GM15510 (cell line): ENCODE results near the gene PLA2G4B.

Experiments
- POLR2A ChIP-seq: IDR thresholded peaks from 3 replicates; pipeline ENCODE4 v1.6.1; 2011; ENCODE audit warnings: borderline replicate concordance; ENCODE audit not compliant: insufficient read length; ENCODE audit errors: extremely low read depth

The PLA2G4B gene

DNA sequence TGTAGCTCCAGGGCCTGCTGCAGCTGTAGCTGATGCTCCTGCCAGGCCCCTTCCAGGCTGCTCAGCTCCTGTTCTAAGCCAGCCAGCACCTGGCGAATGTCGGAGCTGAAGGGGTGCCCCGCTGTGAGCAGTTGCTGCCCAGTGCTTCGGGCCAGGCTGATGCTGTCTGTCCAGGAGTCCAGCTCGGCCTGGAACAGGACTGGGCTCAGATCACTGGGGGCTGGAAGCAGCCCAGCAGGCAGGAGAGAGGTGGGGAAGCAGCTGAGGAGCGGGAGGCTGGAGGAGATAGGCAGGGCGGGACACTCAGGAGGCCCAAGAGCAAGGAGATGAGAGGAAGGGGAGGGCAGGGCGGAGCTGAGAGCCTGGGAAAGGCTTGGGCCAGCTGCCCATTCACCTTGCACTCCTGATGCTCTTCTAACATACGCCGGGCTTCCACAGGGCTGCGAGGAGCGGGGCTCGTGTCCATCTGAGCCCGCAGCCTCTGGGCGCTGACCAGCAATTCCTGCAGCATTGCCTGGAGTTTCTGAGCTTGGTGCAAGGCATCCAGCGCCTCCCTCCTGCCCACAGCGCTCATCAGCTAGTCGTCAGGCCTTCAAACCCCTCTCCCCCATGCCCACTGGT, 23.2 kb downstream of the PLA2G4B start:
- no peak for TF ChIP-seq POLR2A

DNA sequence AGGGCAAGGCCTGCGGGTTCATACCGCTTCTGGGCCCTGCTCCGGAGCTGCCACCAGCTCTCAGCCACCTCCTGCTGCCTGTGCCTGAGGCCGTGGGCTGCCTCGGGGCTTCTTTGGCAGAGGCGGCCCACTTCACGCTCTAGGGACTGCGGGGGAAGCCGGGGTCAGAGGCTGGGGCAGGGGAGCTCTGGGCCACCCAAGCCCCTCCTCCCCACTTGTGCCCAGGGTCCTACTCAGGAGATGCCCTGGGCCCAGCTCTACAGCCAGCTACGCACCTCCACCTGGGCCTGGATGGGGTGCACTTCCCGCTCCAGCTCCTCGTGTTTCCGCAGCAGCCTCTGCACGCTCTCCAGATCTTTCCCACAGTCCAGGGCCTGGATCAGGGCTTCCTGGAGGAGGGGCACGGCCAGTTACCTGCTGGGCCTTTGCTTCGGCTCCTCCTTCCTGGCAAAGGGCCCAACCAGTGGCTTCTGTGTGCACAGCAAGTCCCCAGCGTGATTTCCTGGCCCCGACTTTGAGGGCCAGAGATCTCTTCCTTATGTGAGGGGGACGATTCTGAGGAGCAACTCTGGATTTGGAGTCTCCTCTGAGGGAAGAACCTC, 24.0 kb downstream of the PLA2G4B start:
- no peak for TF ChIP-seq POLR2A

DNA sequence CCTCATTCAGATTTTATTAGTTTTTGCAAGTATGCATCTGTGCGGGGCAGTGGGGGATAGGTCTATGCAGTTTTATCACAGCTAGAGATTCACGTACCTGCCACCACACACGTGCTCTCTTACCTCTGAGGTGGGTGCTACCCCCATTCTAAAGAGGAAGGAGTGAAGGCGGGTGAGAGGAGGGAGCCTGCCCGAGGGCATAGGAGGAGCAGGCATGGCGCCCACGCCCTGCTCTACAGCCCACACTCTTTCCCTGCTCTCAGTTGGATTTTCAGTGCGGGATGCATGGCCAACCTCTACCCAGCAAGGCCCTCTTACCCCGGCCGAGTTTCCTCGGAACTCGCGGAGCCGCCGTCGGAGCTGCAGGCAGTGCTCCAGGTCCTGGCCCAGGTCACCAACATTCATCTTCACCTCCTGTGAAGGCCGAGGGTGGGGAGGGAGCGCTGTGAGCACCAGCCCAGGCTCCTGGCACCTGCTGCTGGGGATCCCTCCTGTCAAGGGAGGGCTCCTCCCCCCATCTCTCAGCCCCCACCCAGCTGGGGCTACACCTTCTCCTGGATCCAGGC, 26.9 kb downstream of the PLA2G4B start:
- TF ChIP-seq POLR2A = no peak

DNA sequence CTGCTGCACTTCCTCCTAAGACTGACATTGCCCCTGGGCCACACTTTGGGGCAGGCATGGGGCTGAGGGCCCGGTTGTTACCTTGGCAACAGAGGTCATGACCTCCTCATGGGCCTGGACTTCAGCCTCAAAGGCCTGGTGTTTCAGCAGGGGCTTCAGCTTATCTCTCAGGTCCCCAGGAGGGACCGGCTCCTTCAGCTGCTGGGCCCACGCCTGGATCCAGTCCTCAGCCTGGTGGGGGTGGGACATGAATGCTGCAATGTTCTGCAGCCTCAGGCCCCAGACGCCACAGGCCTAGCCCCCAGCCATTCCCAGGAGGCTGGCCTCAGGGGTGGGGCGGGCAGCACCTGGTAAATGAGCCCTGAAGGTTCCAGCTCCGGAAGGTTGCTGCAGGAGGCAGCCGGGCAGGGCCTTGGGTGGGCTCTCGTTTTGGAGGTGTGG, 27.6 kb downstream of the PLA2G4B start:
- no peak for TF ChIP-seq POLR2A

DNA sequence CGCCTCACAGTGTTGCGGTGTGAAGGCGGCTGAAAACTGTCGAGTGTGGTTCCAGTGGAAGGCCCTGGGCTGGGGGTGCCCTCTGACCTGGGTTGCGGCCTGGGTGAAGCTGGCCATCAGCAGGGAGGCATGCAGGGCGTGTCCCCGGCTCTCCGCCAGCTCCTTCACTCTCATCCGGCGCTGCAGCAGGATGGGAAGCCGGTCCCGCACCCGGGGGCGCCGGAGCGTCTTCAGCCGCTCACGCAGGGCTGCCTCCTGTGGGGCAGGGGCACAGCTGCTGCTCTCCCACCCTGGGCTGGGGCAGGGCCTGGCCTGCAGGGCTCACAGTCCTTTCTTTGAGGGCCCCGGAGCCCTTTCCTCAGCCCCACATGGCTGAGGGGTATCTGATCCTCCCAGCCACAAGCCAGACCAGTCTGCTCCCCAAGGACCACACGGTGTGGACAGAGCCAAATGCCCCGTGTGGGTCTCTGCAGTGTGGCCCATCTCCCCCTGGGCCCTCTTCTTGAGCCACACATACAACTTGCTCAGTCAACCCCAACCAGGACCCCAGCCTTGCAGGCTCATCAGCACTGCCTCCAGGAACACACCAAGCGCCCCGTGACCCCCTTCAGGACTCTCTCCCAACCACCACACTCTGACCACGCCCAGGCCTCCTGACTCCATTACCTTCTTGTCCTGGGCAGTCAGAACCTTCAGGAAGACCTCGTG, 28.4 kb downstream of the PLA2G4B start:
- TF ChIP-seq POLR2A = no peak

DNA sequence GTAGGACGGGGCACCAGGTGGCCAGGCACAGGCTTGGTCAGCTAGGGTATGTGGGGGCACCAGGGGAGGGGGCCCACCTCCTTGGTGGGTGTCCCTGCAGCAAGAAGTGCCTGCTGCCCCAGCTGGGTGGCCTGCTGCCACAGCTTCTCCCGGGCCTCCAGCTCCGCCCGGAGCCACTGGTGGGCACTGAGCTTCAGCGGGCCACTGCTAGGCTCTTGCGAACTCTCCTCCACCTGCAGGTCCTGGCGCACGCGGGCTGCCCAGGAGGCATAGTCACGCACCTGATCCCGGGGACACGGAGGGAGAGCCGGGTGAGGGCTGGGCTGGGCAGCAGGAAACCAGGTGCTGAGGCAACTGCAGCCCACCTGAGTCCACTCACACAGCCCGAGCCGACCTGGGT, 29.7 kb downstream of the PLA2G4B start:
- no peak for TF ChIP-seq POLR2A

DNA sequence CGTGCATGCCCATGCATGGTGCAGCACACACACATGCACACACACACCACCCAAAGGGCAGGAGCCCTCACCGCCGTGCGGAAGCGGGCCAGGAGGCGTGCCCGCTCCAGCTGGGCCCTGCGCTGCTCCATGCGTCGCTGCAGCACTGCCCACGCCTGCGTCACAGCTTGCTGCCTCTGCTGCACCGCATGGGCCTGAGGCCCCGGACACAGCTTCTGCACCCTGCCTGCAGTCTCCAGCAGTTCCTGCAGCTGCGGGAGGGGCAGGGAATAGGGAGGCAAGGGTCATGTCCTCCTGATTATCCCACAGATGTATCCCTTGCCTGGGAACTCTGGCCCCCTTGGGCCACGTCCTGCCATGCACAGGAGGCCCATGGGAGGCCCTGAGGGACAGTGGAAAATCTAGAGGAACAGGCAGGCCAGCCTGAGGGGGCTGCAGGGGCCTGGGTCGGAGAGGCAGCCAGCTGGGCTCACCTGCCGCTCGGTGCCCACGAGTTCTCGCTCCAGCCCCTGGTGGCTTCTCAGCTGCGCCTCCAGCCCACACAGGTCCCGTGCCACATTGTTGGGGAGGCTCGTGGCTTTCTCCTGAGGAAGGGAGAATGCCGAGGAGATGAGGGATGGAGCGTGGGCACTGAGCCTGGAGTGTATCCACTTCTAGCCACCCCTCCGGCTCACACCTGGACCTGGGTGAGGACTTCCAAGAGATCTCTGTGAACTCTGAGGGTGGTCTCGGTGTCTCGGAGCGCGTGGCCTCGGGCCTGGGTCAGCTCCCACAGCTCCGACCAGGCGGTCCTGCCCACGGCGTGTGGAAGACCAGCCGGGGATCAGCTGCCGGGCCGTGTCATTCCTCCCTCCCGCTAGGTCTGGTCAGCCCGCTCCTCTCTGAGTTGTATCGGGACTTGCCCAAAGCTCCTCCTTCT, 31.4 kb downstream of the PLA2G4B start:
- TF ChIP-seq POLR2A = no peak

DNA sequence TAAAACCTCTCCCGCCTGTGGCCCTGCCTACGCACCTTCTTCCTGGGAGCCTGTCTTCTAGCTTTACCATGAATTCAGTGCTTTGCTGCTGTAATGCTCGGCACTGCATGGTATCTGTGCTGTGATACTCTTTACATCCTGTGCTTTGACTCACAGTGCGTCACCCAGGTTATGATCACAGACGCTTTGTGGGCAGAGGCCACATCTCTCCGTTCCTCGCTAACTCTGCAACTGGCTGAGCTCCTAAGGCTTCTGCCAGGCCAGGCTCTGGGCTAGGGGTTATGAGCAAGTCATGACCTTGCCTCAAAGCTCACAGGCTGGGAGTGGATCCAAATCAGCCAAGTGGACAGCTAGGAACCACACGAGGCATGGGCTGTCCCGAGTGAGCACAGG, 32.0 kb downstream of the PLA2G4B start:
- no peak for TF ChIP-seq POLR2A

DNA sequence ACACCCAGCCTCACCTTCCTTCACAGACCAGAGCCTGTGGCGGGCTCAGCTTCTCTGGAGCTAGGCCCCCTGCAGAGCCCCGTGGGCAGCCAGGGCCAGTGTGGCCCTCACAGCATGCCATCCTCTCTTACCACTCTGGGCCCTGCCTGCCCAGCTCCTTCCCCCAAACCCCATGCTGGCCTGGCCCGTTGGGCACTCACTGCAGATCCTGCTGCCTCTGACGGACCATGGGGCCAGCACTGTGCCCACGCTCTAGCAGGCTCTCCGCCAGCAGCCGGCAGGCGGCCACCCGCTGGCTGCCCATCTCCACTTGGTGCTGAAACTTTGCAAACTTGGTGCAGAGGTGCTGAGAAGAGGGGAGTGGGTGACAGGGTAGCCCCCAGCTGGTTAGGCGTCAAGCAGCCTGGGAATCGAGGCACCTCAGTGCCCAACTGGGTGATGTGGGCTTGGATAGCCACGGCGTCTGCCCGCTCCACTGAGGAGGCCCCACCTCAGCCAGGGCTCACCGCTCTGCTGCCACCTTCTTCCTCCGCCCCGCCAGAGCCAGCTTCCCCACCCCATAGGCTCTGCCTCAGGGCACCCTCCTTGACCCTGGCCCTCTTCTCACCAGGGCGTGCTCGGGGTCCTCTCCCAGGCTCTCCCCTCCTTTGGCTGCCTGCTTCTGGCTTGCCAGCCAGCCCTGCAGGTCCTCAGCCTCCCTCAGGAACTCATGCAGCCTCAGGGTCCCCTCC, 32.7 kb downstream of the PLA2G4B start:
- TF ChIP-seq POLR2A = no peak

DNA sequence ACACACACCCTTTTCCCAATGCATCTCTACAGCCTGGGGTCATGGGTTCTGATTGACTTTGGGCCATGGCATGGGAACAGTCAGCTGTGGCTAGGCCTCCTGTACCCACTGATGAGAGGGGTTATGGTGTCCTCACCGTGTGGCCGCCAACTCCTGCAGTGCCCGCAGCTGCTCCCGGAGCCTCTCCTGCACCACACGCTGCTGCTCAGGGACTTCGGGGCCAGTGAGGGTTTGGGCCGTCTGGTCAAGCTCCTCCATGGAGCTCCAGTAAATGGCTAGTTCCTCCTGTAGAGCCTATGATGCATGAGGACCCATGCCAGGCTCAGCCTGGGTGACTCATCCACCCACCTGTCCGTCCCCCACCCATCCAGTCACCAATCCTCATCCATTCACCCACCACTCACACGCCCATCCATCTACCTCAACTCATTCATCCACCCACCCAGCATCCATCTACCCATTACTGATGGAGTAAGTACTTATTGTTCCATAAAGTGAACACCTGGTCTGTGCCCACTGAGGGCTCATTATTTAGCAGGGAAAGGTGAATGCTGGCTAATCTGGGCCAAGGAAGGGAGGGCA, 33.6 kb downstream of the PLA2G4B start:
- no peak for TF ChIP-seq POLR2A

DNA sequence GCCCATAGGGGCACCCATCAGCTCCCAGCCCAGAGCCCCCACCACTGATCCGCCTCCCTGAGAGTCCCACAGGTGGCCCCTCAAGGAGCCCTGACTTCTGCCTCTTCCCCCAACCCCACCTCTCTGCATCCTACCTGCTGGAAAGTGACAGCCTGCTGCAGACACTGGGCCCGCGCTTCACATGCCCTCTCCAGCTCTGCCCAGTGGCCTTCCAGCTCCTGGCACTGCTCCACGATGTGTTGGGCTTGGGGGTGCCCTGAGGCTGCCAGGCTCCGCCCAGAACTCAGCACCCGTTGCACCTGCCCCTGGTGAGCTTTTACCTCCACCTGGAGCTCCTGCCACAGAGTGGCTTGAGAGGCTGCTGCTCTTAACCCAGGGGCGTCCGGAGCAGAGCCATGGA, 35.1 kb downstream of the PLA2G4B start:
- TF ChIP-seq POLR2A = no peak

DNA sequence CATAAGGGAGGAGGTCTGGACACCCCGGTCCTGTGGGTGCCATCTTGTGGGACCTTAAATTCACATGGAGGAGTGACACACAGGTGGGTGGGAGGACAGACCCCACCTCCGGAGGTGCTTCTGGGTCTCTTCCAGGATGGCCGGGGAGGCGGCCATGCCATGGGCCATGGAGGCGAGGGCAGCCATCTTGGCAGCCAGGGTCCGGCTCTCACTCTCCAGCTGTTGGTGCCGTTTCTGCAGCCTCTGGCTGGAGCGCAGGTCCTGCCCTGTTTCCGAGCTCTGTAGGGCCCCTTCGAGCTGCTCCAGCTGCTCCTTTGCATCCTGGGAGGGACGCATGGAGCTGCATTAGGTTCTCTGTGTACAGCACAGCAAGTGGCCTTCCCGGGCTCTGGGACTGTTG, 36.1 kb downstream of the PLA2G4B start:
- no peak for TF ChIP-seq POLR2A

DNA sequence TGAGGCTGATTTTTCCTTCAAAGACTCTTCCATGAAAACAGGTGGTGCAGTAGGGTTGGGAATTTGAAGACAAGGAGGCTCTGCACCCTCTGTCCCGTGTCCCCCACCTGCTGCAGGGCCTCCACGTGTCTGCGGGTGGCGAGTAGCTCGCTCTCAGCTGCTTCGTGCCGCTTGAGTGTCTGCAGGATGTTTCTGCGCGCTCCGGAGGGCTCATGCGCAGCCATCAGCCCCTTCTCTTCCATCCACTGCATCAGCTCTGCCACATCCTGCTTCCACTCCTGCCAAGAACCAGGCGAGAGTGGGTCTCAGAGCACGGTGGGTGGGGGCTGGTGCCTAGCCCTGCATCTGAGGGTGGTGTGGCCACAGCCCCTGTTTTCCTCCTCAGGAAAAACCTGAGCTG, 37.4 kb downstream of the PLA2G4B start:
- no peak for TF ChIP-seq POLR2A

DNA sequence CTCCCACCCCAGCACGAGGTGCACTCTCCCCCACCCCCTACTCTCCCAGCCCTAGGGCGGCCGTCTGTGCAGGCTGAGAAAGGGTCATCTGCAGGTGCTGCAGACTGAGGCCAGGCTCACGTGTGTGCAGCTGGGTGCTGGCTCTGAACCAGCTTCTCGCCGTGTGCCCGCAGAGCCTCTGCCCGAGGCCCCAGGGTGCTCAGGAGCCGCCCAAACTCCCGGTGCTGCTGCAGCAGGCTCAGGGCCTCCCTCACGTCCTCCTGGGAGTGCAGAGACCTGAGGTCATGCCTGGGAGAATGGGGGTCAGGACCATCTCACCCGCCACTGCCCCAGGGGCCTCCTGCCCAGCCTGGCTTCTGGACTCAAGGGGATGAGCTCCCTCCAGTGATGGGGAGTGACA, 38.0 kb downstream of the PLA2G4B start:
- no peak for TF ChIP-seq POLR2A
